ENCODE measurements around the gene ODF2L. TPM values are rescaled to one million over a fixed set of nuclear protein-coding genes. Genes with fewer than 3 reads are reported as not detected.

The ODF2L gene
- total and polyA plus RNA-seq, 9 of the 15 experiments (the other 6 are each of a cell fraction or from before 2014, with no cell fraction given) = 2.2 to 6.0 (median 4.7) TPM

GRCh38 chr1:86429835-86430234, 33.7 kb upstream of the ODF2L start (continued):
- TF ChIP-seq FOXO4 (CRISPR knock-in tag; IDR thresholded peaks at IDR 0.05) (no peak), TEAD4 (IDR thresholded peaks at IDR 0.05; ENCODE audit: low read length) (peak; percentile 42; the same call in 1 of the 2 replicates), TEAD4 (CRISPR knock-in tag; IDR thresholded peaks at IDR 0.05; ENCODE audit: borderline replicate concordance) (no peak), SAFB (IDR thresholded peaks at IDR 0.05; ENCODE audit: borderline replicate concordance, low read depth, low read length) (no peak), NR2F6 (CRISPR knock-in tag; IDR thresholded peaks at IDR 0.05) (no peak), CEBPB (tag; IDR thresholded peaks at IDR 0.05) (peak; percentile 93), CBFA2T3 (IDR thresholded peaks at IDR 0.05) (peak; percentile 44), IRF9 (tag; IDR thresholded peaks at IDR 0.05) (peak; percentile 28; the same call in 1 of the 2 replicates)

- no peak for FAIRE-seq
- in situ Hi-C loops (cut with MboI) = no loop called here
- Histone ChIP-seq H3K4me2 (ENCODE audit: insufficient read depth, low read length) (peak overlapping the region; percentile 8; the same call in 1 of the 2 replicates), H3K27me3 (ENCODE audit: control insufficient read depth in 2 of 2, insufficient read depth in 2 of 2, low read length in 2 of 2) (no peaks in the 10 kb centered on the region; a peak in 1 of 5 replicates), H2AFZ (ENCODE audit: low read depth, low read length) (peak overlapping the region; percentile 66), H3K36me3 (ENCODE audit: control insufficient read depth, insufficient read depth, low read length) (no peaks in the 10 kb centered on the region), H3K9me3 (replicated peaks; ENCODE audit: control insufficient read depth, insufficient read depth, low read depth, low read length) (no peaks in the 10 kb centered on the region), H3K4me3 (no peak overlapping the region), H3K9me1 (ENCODE audit: control insufficient read depth, insufficient read depth, low read length) (no peaks in the 10 kb centered on the region), H4K20me1 (replicated peaks; ENCODE audit: control insufficient read depth, insufficient read depth, low read length) (no peaks in the 10 kb centered on the region), H3K4me1 (replicated peaks in 1 of 2; ENCODE audit: control insufficient read depth in 2 of 2, insufficient read depth in 2 of 2, low read length in 2 of 2) (no peaks in the 10 kb centered on the region; a peak in 1 of 5 replicates), H3K27ac (ENCODE audit: extremely low read depth, low read depth, low read length) (no peak overlapping the region), H3K79me2 (ENCODE audit: control insufficient read depth, insufficient read depth, low read length) (no peaks in the 10 kb centered on the region), H3K9ac (ENCODE audit: insufficient read depth in 1 of 2, low read depth in 2 of 2, low read length in 2 of 2) (no peak overlapping the region)
- POLR2A ChIA-PET = interaction anchor here (1.0 to 1.3 kb wide), 2 partner anchors 16 to 31 kb away, joined by 3 read pairs; no protein-coding TSS in a partner anchor
- ATAC-seq = peak; percentile 45; the same call in 1 of the 3 replicates
- WGBS (ENCODE audit: insufficient coverage, low coverage, missing lambda C conversion rate) = 6% methylated on average over 7 of the region's 7 CpGs
- CTCF ChIA-PET (ENCODE audit: low intra/inter-chr PET ratio) = no interaction called here
- intact Hi-C loops (cut with micrococcal nuclease) = no loop called here
- DNase-seq (ENCODE audit: extremely low read depth in 1 of 4, low spot score in 3 of 4) = no peak
- BruUV-seq (replicated peaks) = no TSS peak
- TF ChIP-seq ETV5 (CRISPR knock-in tag; IDR thresholded peaks at IDR 0.05; ENCODE audit: low read depth) (0 out of 2 replicates have a peak, but pooled peaks have one; percentile 1), ZNF398 (CRISPR knock-in tag; IDR thresholded peaks at IDR 0.05) (no peak)
Observed at GRCh38 chr1:86429122-86429725, 33.1 kb upstream of the ODF2L start.
